GM18505 (cell line): ENCODE results near the gene ASB11.

ENCODE experiments used
- ATAC-seq: cut with Tn5 transposase; IDR thresholded peaks from one replicate; pipeline ENCODE4 v1.9.1; 2021; ENCODE audit not compliant: unreplicated experiment
- POLR2A ChIP-seq: IDR thresholded peaks from 4 replicates; pipeline ENCODE4 v1.6.1; 2011; ENCODE audit warnings: borderline replicate concordance; ENCODE audit not compliant: insufficient read depth, insufficient read length; ENCODE audit errors: extremely low read depth

ASB11 gene

GRCh38 chrX:15236146-15236545 is 79.3 kb downstream of the ASB11 start:
- TF ChIP-seq POLR2A, result no peak
- no peak for ATAC-seq

- ATAC-seq, result no peak
- no peak for TF ChIP-seq POLR2A
These were observed 80.4 kb downstream of the ASB11 start for GRCh38 chrX:15235001-15235400.

GRCh38 chrX:15233416-15234015 is 81.9 kb downstream of the ASB11 start:
- no peak for TF ChIP-seq POLR2A
- no peak for ATAC-seq
